ENCODE data around the gene EXOC6B. TPM values are rescaled to one million over a fixed set of nuclear protein-coding genes. Genes with fewer than 3 reads are reported as not detected.

EXOC6B gene
- total and polyA plus RNA-seq, 9 of the 15 experiments (the other 6 are each of a cell fraction or from before 2014, with no cell fraction given), result 0.28 to 4.2 (median 2.0) TPM

- Histone ChIP-seq H3K27me3 (ENCODE audit: control insufficient read depth in 2 of 2, insufficient read depth in 2 of 2, low read length in 2 of 2) (no peaks in the 10 kb centered on the region; a peak in 1 of 5 replicates), H2AFZ (ENCODE audit: low read depth, low read length) (no peak overlapping the region), H3K36me3 (ENCODE audit: control insufficient read depth, insufficient read depth, low read length) (no peaks in the 10 kb centered on the region), H3K79me2 (ENCODE audit: control insufficient read depth, insufficient read depth, low read length) (no peaks in the 10 kb centered on the region), H4K20me1 (replicated peaks; ENCODE audit: control insufficient read depth, insufficient read depth, low read length) (no peaks in the 10 kb centered on the region), H3K9me3 (replicated peaks; ENCODE audit: control insufficient read depth, insufficient read depth, low read depth, low read length) (no peaks in the 10 kb centered on the region), H3K9ac (ENCODE audit: insufficient read depth in 1 of 2, low read depth in 2 of 2, low read length in 2 of 2) (no peak overlapping the region), H3K27ac (ENCODE audit: extremely low read depth, low read depth, low read length) (no peak overlapping the region; the same call in 2 of the 3 replicates), H3K4me2 (ENCODE audit: insufficient read depth, low read length) (no peak overlapping the region), H3K9me1 (ENCODE audit: control insufficient read depth, insufficient read depth, low read length) (no peaks in the 10 kb centered on the region), H3K4me3 (no peak overlapping the region), H3K4me1 (replicated peaks in 1 of 2; ENCODE audit: control insufficient read depth in 2 of 2, insufficient read depth in 2 of 2, low read length in 2 of 2) (no peaks in the 10 kb centered on the region)
- intact Hi-C loops (cut with micrococcal nuclease) (no loop called here), in situ Hi-C loops (cut with MboI) (no loop called here)
- WGBS (ENCODE audit: insufficient coverage, low coverage, missing lambda C conversion rate), result 0% methylated on average over 2 of the region's 4 CpGs
- CTCF ChIA-PET (ENCODE audit: low intra/inter-chr PET ratio), result no interaction called here
- no TSS peak for BruUV-seq (replicated peaks)
- POLR2A ChIA-PET, result no interaction called here
- DNase-seq (ENCODE audit: extremely low read depth in 1 of 4, low spot score in 3 of 4) (no peak), ATAC-seq (no peak), FAIRE-seq (no peak)
- TF ChIP-seq RBBP5 (IDR thresholded peaks at IDR 0.05; ENCODE audit: borderline replicate concordance, insufficient read depth, low read length, poor library complexity, severe bottlenecking), result no peak
- no peak for TF ChIP-seq ZNF589 (CRISPR knock-in tag; IDR thresholded peaks at IDR 0.05; ENCODE audit: low read depth)
- no peak for TF ChIP-seq ETV5 (CRISPR knock-in tag; IDR thresholded peaks at IDR 0.05; ENCODE audit: low read depth)
- TF ChIP-seq SNAPC5 (CRISPR knock-in tag; IDR thresholded peaks at IDR 0.05), result no peak
- no peak for TF ChIP-seq KDM2B (CRISPR knock-in tag; IDR thresholded peaks at IDR 0.05)
- no peak for TF ChIP-seq CHD2 (IDR thresholded peaks at IDR 0.05; ENCODE audit: low read depth, low read length)
- no peak for TF ChIP-seq LARP7 (IDR thresholded peaks at IDR 0.05)
- TF ChIP-seq ZC3H4 (CRISPR knock-in tag; IDR thresholded peaks at IDR 0.05; ENCODE audit: borderline replicate concordance), result no peak
- no peak for TF ChIP-seq NFATC3 (IDR thresholded peaks at IDR 0.05)
- TF ChIP-seq FOXA3 (CRISPR knock-in tag; conservative IDR thresholded peaks at IDR 0.05 in 1 of 2, IDR thresholded peaks at IDR 0.05 in 1 of 2), result peak in 1 of 2 experiments; percentile 67; a peak in 1 of 4 replicates
- no peak for TF ChIP-seq CBX2 (IDR thresholded peaks at IDR 0.05; ENCODE audit: insufficient read depth, low read length, poor library complexity, severe bottlenecking)
- TF ChIP-seq ZNF12 (CRISPR knock-in tag; IDR thresholded peaks at IDR 0.05), result no peak
- TF ChIP-seq ZBTB1 (CRISPR knock-in tag; IDR thresholded peaks at IDR 0.05; ENCODE audit: borderline replicate concordance, low read depth), result no peak
- TF ChIP-seq HDAC6 (IDR thresholded peaks at IDR 0.05; ENCODE audit: low read depth, low read length), result no peak
- no peak for TF ChIP-seq TEAD1 (CRISPR knock-in tag; IDR thresholded peaks at IDR 0.05)
- TF ChIP-seq ZFX (CRISPR knock-in tag; IDR thresholded peaks at IDR 0.05), result no peak
- no peak for TF ChIP-seq CHD1 (IDR thresholded peaks at IDR 0.05; ENCODE audit: low read length)
- peak; percentile 43 for TF ChIP-seq MAFG (tag; conservative IDR thresholded peaks at IDR 0.05)
- no peak for TF ChIP-seq E2F8 (IDR thresholded peaks at IDR 0.05; ENCODE audit: low read depth, partially characterized antibody)
- TF ChIP-seq ARID2 (IDR thresholded peaks at IDR 0.05), result no peak
- no peak for TF ChIP-seq ZNF764 (CRISPR knock-in tag; IDR thresholded peaks at IDR 0.05; ENCODE audit: low read depth)
These were observed 611.2 kb downstream of the EXOC6B start for GRCh38 chr2:72214429-72215143.

All from K562 (cell line).